Stromal cell of bone marrow (primary cell): Measurements from ENCODE around the gene CBX6.

Source experiments
- DNase-seq: peaks from one replicate; pipeline ENCODE4 v3.0.0-alpha.2; 2012; ENCODE audit warnings: low read depth

The CBX6 gene

DNA sequence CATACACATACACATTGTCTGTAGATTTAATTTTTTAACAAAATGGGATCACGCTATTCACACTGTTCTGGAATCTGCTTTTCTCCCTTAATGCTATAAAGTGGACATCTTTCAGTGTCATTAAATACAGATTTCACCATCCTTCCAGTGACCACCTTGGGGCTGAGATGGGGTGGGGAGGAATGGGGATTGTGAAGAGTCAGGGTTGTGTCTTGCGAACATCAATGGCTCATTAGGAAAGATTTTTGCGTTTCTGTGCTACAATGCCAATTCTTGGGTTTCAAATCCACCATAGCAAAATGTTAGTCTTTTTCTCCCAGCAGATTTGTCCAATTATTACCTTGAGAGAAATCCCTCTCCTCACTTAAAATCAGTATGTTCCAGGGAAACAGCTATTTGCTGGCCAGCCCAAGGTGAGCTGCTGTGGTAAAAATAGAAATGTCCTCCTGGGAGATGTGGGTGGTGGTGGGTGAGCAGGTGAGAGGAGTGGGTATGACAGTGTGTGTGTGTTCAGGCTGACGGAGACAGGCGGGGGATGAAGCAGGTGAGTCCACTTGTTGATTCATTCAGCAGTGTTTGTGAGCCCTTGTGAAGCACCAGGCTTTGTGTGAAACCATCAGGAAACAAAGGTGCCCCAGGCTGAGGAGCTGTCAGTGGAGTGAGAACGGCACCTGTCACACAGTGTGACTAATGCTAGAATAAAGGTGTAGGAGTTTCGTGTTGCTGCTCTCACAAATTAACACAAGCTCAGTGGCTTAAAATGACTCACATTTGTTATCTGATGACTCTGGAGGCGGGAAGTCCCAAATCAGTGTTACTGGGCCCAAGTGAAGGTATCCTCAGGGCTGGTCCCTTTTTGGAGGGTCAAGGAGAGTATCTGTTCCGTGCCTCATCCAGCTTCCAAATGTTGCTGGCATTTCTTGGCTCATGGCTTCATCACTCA is 1.7 kb upstream of the CBX6 start:
- DNase-seq, result no peak

DNA sequence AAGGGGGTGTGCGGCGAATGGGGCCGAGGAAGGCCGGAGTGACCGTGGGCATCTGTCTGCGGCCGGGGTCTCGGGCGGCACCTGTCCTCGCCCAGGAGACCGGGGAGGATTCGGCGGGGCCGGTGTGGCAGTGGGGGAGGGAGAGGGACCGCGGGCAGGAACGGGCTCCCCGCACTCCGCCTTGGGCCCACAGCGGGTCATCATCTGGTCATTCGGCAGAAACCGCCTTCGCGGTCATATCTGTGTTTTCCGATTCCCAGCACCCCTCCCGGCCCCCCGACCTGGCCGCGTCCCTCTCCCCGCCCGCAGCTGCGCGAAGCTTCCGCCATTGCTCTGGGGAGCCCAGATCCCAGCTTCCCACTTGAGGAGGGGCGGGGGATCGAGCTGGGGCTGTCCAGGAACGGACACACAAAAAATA is 824 bp upstream of the CBX6 start:
- DNase-seq, result peak; percentile 26

DNA sequence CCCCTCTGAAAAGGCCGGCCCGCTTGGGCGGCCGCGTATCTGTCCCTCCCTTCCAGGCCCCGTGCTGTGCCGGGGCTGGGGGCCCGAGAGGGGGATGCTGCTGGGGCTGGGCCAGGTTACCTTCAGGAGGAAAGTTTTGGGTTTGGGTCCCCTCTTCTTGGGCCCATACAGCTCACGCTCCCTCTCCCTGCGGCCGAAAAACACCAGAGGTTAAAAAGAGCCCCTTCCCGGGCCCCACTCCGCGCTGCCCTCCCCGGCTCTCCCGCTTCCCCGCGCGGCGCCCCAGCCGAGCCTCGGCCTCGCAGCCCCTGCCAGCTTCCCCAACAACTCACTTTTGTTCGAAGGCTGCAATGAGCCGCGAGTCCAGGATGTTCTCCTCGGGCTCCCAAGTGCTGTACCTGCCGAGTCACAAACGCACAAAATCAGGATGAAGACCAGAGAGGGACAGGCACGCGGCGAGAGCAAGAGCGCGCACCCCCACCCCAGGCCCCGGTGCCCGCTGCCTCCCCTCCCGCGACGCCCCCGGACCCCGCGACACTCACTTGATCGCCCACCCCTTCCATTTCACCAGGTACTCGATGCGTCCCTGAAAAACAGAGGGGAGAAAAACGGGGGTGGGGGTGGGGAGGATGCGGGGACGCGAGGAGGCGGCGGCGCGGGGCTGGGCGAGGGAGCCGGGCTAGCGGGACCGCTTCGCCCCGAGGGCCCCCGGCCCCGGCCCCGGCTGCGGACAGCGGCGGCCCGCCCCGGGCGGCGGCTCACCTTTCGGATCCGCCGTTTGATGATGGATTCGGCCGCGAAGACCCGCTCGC is 450 bp downstream of the CBX6 start:
- no peak for DNase-seq

DNA sequence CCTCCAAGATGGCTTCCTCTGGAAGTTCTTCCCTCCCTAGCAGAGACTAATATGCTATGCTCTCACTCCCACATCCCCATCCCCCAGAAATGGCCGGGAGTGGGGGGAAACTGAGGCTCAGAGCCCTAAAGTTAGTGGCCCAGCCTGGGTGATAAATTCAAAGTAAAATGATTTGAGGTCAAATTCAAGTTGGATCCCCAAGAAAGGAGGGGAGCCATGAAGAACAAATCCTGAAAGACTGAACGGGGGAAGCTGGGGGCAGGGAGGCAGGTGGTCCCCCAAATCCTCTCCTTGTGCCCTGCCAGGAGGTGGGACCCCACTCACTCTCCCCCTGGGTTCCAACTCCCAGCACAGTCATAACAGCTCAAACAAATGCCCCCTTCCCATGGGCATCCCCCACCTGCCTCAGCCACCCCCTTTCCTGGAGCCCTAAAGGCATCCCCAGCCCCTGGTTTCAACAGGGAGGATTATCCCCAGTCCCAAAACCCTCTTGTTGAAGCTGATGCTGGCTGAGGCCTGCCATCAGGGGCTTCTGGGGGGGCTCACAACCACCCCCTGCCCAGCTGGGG is 1.1 kb downstream of the CBX6 start:
- no peak for DNase-seq

DNA sequence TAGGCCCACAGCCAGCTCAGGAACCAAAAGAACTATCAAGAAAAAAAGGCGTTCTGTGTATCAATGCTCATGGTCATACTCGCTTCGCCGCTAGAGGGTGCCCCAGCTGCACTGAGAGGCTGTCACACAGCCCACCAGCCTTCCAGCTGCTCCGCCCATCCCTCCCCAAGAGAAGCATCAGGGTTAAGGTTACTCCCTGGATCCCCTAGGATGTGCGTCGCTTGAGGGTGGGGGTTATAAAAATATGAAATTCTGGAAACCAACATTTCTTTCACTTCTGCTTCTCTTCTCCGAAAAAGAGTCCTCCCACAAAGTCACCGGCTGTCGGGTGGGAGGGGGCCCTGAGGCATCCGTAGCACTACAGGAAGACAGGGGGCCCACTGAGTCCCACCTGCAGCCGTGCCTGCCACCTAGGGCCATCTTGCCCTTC is 1.7 kb downstream of the CBX6 start:
- DNase-seq, result peak; percentile 64

DNA sequence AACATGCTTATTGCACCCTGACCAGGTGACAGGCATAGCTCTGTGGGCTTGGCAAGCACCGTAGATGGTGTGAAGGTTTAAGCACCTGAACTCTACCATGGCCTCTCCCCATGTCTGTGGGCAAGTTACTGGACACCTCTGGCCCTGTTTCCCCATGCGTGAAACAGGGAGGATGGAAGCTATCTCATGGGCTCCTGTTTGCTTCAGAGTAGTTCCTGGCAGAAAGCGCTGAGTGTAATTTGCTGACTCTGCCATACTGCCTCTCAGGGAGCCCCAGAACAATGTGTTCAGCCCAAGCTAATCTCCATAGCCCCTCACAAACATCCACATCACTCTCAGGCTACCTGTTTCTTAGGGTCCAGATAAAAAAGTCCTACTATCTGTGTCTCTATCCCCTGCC is 2.4 kb downstream of the CBX6 start:
- DNase-seq, result no peak

DNA sequence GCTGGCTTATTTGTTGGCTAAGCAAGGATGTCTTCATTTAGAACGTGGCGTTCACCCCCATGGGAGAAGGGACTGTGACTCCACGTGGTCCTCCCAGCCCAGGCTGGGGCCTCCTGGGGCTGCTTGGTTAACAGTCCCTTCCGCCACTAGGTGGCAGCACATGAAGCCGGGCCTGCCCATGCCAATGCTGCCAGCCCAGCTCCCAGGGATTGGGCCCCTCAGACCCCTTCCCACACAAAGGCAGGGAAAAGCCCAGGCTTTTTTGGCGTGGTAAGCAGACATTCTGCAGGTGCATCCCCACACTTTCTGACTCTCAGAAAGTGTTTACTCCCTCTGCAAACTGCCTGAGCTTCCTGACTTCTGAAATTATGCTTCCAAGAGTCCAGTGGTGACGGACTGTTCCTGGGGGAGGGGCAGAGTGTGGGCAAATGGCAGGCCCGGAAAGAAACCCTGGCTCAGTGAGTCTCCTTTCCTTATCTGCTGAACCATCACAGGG is 3.1 kb downstream of the CBX6 start:
- DNase-seq, result peak; percentile 35

DNA sequence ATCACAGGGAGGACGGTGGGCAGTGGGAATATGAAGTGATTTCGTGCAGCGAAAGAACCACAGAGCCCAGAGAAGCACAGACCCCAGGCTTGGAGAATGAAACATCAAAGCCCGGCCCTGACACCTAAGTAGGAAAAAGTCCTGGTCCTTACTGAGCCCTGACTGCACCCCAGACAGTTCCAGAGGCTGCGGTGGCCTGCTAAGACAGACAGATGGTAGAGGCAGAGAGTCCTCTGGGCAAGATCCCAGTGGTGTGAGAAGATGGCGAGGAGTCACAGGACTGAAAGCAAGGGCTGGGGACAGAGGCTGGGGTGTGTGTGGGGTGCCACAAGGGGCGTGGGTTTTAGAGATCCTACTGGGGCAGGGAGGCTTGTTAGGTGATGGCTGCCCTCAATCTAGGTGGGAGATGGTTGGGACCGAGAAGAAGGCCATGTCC is 3.7 kb downstream of the CBX6 start:
- DNase-seq, result no peak

DNA sequence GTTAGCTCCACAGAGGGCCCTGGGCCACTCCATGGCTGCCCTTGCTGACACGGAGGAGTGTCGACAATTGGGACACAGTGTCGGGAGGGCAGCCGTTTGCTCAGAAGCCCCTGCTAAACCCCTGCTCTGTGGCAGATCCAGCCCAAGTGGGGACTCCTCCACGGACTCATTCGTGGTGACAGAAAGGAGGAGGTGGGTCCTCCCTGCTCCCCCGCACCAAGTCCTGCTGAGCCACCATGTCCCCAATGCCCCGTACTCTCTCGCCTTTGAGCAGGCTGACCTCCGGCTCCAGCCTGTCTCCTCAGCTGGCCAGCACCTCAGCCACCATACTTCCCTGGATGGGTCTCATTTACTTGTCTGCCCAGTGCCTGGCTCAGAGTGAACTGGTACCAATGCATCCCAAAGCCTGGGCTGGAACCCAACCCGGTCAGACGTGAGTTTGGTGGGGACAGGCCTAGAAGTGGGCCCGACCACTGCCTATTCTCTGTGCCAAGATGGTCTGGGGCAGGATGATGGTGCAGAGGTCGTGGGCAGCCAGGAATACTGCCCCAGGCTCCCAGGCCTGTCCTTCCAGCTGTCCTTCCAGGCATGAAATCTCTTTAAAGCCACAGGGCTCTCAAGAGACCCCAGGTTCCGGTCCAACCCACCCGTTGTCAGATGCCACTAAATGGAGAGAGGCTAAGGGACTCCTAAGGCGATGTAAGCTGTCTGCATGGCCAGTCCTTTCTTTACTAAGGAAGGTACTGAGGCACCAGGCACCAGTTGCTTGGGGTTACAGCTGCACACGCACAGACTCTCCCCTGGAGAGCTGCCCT is 4.3 kb downstream of the CBX6 start:
- no peak for DNase-seq

DNA sequence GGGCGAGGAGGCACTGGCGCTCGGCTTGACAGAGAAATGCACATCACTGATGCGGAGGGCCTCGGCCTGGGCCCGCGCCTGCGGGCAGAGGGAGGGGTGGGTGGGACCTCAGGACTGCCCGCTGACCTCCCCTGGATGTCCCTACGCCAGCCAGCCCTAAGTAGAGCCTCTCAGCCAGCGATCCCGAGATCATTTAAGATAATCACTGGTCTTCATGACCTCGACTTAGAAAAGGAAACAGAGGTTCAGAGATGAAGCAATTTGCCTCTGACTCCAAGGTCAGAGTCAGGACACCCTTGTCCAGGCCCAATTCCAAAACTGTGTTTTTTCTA is 4.9 kb downstream of the CBX6 start:
- no peak for DNase-seq

DNA sequence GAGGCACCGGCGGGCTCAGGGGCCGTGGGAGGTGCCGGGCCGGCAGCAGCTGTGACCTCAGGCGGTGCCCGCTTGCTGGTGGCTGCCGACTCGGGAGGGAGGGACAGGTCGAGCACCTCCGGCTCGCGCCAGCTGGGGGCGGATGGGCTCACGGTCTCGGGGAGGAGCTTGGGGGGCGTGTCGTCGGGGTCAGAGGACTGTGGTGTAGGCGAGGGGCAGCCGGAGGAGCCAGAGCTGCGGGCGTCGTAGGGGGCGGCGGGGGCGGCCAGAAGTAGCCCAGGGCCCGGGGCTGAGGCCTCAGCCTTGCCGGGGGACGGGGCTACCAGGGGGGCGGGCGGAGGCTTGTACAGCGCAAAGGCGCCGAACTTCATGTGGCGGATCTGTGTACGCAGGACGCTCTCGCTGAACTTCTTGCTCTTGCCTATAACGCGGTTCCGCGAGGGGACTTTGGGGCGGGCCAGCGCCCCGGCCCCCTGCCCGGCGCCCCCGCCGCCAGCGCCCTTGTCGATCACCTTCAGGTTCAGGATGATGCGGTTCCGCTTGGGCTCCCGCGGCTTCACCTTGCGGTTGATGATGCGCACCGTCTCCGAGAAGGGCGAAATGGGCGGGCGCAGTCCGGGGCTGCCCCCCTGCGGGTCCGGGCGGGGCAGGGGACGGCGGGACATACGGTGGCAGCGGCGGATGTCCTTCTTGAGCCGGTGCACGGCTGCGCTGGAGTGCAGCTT is 5.5 kb downstream of the CBX6 start:
- no peak for DNase-seq

DNA sequence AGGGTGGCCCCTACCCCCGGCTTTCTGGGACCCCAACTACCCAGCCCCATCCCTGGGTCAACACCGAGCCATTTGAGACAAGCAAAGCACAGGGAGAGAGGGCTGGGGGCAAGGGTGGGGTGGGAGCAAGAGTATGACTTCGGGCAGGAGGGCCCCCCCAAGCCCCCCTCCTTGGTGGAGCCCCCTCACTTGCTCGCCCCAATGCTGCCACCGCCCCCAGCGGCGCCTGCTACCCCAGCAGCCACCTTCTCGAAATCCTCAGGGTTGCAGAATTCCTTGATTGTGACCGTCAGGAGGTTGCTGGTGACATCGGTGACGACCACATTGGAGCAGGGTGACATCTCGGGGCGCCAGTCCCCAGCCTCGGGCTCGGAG is 6.0 kb downstream of the CBX6 start:
- no peak for DNase-seq

DNA sequence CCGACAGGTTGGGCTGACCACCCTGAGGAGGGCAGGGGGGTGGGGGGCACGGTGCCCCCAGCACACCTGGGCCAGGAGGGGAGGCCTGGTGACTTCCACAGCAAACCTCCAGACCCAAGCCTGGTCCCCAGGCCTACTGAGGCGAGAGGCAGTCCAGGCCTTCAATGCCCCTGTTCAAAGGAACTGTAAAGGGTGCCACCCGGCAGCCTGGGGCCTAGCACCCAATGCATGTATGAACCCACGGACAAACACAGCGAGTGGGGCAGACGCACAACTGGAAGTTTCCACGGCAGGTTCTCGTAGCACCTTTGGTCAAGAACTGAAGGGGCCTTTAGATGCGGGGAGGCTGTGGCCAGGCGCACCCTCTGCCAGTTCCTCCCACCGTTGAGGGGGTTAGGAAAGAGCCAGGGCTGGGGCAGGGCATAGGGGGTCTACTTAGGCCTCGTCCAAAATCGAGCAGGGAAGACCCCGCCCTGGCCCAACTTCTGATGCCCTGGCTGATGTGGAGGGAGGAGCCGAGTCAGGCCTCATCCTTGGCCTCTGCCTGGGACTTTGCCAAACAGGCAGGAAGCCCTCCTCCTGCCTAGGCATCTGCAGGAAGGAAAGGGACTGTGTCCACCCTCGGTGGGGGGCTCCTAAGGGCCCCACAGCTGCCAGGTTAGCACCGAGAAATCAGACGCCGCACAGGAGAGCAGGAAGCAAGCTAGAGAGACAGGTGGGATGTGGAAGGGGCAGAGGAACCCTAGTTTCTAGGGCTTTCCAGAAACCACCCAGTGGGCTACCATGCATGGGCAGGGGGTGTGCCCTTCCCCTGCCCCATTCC is 6.6 kb downstream of the CBX6 start:
- DNase-seq, result no peak

DNA sequence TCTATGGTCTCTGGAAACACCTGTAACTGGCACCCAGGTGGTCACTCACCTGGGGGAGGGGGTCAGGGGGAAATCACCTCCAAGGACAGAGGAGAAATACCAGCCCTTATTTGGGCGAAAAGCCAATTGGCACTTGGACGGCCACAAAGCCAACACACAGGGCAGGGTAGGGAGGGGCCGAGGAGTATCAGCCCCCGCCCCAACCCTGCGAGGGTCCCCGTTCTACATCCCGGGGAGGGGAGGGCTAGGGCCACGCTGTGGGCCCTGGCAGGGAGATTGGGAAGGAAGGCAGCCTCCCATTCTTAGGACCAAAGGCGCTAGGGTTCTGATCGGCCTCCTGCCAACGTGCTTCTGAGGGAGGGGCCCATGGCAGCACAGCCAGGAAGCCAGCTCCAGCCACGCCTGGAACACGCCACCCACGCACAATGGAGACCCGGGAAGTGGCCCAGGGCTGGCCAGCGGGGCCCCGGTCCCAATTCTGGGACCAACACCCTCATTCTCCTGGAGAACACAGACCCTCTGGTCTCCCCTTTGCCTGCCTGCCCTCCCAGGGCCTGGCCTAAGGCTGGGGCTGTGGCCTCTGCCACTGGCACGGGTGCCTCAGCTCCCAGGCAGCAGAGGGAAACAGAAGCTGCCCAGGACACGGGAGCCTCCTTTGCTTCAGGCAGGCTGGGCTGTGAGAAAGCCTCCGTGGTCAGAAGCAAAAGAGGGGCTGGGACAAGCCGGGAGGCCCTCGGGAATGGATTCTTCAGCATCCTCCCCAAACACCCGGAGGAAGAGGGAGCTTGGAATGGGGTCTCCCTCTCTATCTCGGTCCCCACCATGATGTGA is 7.4 kb downstream of the CBX6 start:
- no peak for DNase-seq

DNA sequence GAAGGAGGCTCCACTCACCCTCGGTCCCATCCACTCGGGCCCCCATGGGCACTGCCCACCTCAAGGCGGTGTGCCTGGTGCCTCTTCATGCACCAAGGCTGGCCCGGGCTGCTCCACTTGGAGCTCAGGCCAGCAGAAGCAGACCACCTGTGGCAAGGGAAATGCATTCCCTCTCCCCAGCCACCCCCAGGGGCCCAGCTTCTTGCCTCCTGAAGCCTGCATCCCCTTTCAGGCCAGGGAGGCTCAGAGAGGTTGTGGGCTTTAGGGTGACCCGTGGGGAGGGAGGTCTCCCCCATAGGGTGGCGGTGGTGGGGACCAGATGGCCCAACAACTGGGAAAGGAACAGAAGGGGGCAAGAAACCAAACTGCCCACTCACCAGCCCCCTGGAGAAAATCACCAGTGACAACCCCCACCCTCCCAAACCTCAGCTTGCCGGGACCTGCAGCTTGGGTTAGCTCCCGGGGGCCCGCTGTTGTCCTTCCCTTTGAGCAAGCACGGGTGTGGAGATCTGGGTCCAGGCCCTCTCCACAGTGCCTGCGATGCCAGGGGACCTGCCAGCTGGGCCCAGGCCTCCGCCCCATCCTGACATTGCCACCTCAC is 8.4 kb downstream of the CBX6 start:
- DNase-seq, result no peak

DNA sequence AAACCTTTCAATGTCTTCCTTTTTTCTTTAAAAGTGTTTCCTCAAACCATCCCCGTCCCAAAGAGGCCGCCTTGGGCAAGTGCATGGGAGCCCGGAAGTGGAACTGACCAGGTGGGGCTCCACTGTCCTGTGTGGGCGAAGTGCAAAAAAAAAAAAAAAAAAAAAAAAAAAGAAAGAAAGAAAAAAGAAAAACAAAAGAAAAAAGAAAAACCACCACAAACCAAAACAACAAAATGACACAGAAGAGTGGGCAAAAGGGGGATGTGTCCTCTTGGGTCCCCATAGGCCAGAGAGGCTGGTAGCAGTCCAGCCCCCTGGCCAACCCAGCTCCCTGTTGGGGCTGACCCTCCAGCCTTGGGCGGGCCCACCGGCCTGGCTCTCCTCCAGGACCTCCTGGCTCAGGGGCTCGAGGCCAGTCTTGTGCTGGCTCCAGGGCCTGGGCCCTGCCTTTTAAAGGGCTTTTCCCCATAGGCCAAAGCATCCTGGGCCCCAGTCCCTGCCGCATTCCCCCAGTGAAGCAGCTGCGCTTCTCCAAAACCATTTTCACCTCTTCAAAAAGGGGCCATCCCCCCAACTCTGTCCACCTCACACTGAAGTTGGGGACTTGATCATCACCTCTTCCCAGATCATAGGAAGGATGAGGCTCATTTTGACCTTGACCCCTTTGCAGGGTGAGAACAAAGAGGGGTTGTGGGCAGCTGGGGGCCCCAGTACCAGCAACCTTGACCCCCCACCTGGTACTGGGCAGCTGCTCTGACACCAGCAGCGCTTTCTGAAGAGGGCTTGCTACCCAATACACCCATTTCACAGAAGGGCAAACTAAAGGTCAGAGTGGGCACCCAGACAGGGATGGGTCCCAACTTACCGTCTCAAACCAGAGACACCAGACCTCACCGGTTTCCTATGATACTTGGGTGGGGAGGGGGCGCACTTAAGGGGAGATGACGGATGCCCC is 9.4 kb downstream of the CBX6 start:
- DNase-seq, result no peak

DNA sequence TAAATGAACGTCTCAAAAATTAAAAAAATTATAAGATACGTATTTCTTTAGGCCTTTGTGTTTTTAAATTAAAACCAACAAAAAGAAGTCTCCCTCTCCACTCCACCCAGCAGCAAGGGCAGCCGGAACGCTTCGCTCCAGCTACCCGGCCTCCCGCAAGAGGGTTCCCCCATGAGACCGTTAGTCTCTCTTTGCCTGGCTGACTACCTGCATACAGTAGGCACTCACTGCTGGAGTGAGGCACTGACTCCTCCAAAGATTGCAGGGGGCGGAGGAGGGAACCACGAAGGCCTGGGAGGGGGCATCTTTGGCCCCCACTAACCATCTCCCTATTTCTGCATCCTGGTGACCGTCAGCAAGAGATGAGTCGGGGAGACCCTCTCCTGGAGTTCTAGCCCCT is 10.1 kb downstream of the CBX6 start:
- no peak for DNase-seq
